Small intestine (tissue), 7 donors: ENCODE measurements around the gene SF3B5. TPM values are rescaled to one million over a fixed set of nuclear protein-coding genes. Genes with fewer than 3 reads are reported as not detected.
"Not testable (repeated sequence)": the region's sequence is repeated elsewhere in the genome, so short reads cannot be mapped to it uniquely, and the experiment has no call there.

Experiments
- DNase-seq, 2 donors: peaks; one replicate each; pipeline versions ENCODE4 v3.0.0 to v3.0.0-alpha.2; 2013
- FAIRE-seq: peaks from 2 replicates; lab custom pipeline; 2012; peaks lifted over from hg19 to GRCh38; lab: Jason Lieb, UNC
- H3K27ac ChIP-seq, 3 donors: one replicate each; pipeline ENCODE4 v1.5.1; 2013; ENCODE audit warnings: low read length in 2 of 3, mild to moderate bottlenecking in 2 of 3, control low read depth in 1 of 3, inconsistent platforms in 1 of 3, low read depth in 1 of 3, moderate library complexity in 1 of 3
- H3K27me3 ChIP-seq, 3 donors: one replicate each; pipeline ENCODE4 v1.6.1; 2013; ENCODE audit warnings: low read length in 3 of 3, inconsistent platforms in 1 of 3; ENCODE audit not compliant: control insufficient read depth in 3 of 3, insufficient read depth in 3 of 3
- H3K36me3 ChIP-seq, 3 donors: one replicate each; pipeline ENCODE4 v1.6.1; 2013; ENCODE audit warnings: low read length in 3 of 3, inconsistent platforms in 1 of 3, low read depth in 1 of 3, mild to moderate bottlenecking in 1 of 3, moderate library complexity in 1 of 3; ENCODE audit not compliant: control insufficient read depth in 3 of 3, insufficient read depth in 2 of 3
- H3K4me1 ChIP-seq, 3 donors: one replicate each; pipeline ENCODE4 v1.6.1; 2013; ENCODE audit warnings: low read length in 2 of 3, inconsistent platforms in 1 of 3, low read depth in 1 of 3, mild to moderate bottlenecking in 1 of 3, moderate library complexity in 1 of 3; ENCODE audit not compliant: control insufficient read depth in 3 of 3, insufficient read depth in 2 of 3
- H3K4me3 ChIP-seq, 3 donors: one replicate each; pipeline ENCODE4 v1.5.1; 2013; ENCODE audit warnings: low read length in 3 of 3, control low read depth in 1 of 3, inconsistent platforms in 1 of 3, low read depth in 1 of 3, mild to moderate bottlenecking in 1 of 3, moderate library complexity in 1 of 3
- H3K9me3 ChIP-seq, 2 donors: one replicate each; pipeline ENCODE4 v1.6.1; 2013; ENCODE audit warnings: low read depth in 1 of 2, low read length in 1 of 2; ENCODE audit not compliant: control insufficient read depth in 2 of 2, insufficient read depth in 1 of 2
- WGBS, 3 donors: extraction: QIAGEN DNeasy Blood & Tissue Kit; methylation state at CpG; one replicate each; pipeline ENCODE4 v1.1.7; 2013; 5-methylcytosine and 5-hydroxymethylcytosine counted together
- polyA plus RNA-seq, 4 donors: library from polyadenylated mRNA; stranded (reverse) in 3 of 4; unstranded in 1 of 4; fragments of 200-250 nt in 3 of 4; fragments of 120-200 nt in 1 of 4; gene quantifications; one replicate each; pipeline versions ENCODE4 v1.2.1 to v1.2.3, GENCODE V29; 2013
- donor health status: healthy with polysubstance abuse.
- donor health status: control.
- donor health status: control.
- donor health status: Bipolar disorder and iron deficiency.
- donor health status: healthy.

The SF3B5 gene
- polyA plus RNA-seq, 4 donors = 135 to 363 (median 246) TPM

DNA sequence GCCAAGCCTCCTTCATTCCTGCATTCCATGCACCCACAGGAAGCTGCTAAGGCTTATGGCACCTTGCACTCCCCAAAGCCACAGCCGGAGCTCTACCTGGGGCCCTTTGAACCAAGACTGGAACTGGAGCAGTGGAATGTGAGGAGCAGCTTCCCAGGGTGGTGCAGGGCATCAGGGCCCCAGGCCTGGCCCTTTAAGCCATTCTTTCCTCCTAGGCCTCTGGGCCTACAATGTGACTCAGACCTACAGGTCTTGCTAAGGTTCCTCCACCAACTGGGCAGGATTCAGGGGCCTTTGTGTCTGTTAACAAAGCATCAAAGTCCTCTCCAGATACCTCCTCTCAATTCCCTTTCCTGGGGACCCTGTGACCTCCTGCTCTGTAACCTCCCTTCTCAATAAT is 36.2 kb downstream of the SF3B5 start:
- Histone ChIP-seq H3K9me3 (peaks cover 0 to 3% of the 10 kb centered on the region in 2 donors), H3K27ac (no peak overlapping the region), H3K4me3 (no peak overlapping the region), H3K27me3 (peaks cover 0 to 12% (median 0%) of the 10 kb centered on the region in 3 donors), H3K36me3 (no peaks in the 10 kb centered on the region), H3K4me1 (peaks cover 0 to 12% (median 0%) of the 10 kb centered on the region in 3 donors)
- FAIRE-seq = no peak
- WGBS, 3 donors = 93 to 95% (median 94%) methylated on average over 1 of the region's 1 CpG
- no peak for DNase-seq

DNA sequence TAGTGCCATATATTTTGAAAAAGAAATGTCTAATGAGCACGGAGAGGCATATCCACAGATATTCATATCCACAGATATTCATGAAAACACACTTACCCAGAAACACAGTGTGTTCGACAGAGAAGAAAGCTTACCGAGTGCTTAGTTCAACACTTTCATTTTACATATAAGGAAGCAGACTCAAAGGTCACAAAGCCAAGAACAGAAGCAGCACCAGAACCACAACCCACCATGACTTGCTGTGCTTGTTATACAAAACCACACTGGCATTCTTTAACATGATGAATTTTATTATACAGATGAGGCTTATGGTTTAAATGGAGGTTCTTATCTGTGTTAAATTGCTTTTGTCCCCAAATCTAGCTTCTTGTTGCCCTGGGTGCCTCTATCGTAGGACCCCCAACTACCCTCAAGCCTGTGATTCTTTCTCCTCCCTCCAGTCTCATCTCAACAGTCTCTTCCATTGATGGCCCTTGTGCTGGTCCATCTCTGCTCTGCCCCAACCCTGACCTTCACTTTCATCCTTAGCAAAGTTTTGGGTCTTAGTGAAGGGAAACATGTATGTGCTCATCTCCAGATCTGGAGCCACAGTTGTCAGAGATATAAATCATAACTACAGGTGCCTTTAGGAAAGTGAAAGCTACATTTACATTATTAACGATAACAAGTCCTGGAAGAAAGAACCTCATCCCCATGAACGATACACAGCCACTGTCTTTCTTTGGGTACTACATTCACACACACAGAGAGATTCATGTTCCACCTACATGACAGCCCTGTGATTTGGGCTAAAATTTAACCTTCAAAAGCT is 40.0 kb downstream of the SF3B5 start:
- peak; percentile 21 to 71 for DNase-seq
- FAIRE-seq = no peak
- H3K27me3 ChIP-seq = no peaks in the 10 kb centered on the region
- peak overlapping the region in 2 of 3 donors; percentile 74 to 92 for H3K27ac ChIP-seq
- H3K4me3 ChIP-seq = no peak overlapping the region
- no peaks in the 10 kb centered on the region for H3K36me3 ChIP-seq
- 31 to 40% (median 34%) methylated on average over 6 of the region's 6 CpGs for WGBS, 3 donors
- H3K9me3 ChIP-seq = peaks cover 0 to 3% of the 10 kb centered on the region in 2 donors
- no peaks in the 10 kb centered on the region for H3K4me1 ChIP-seq

DNA sequence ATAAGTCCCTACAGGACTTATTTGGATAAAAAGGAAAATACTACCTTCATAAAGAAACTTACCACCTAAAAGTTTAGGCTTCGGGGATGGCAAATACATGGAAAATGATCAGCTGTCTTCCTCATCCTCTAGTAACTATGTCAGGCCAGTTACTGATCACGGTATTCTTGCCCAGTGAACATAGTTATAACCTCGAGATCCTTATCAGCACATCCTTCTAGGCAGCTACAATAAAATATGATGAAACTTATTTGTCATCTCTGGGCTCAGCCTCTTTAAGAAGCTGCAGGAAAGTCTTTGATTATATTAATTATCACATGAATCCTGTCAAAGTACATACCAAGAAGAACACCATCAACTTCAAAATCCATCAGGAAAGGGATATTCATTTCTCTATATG is 41.8 kb downstream of the SF3B5 start:
- no peaks in the 10 kb centered on the region for H3K4me1 ChIP-seq
- FAIRE-seq (no peak), DNase-seq (no peak)
- H3K27me3 ChIP-seq = no peaks in the 10 kb centered on the region
- peaks cover 0 to 7% of the 10 kb centered on the region in 2 donors for H3K9me3 ChIP-seq
- WGBS, 3 donors = 52 to 64% (median 57%) methylated on average over 3 of the region's 3 CpGs
- no peaks in the 10 kb centered on the region for H3K36me3 ChIP-seq
- H3K27ac ChIP-seq = no peak overlapping the region
- H3K4me3 ChIP-seq = no peak overlapping the region

DNA sequence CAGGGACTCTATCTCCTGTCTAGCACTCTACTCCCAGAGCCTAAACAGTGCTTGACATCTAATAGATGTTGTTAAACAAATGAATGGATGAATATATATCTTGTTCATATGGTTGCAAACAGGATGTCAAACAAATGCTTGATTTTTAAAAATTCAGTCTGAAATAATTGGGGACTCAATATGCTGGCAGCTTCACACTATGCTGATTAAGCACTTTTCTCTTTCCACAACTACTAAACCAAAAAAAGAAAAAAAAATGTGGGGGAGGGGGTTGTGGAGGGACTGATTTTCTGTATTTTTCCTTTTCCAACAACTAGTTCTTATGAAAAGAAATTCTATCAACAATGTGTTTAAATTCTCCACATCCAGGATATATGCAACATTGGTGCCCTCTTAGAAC is 42.9 kb downstream of the SF3B5 start:
- H3K27me3 ChIP-seq = no peaks in the 10 kb centered on the region
- no peak for FAIRE-seq
- no peak for DNase-seq

DNA sequence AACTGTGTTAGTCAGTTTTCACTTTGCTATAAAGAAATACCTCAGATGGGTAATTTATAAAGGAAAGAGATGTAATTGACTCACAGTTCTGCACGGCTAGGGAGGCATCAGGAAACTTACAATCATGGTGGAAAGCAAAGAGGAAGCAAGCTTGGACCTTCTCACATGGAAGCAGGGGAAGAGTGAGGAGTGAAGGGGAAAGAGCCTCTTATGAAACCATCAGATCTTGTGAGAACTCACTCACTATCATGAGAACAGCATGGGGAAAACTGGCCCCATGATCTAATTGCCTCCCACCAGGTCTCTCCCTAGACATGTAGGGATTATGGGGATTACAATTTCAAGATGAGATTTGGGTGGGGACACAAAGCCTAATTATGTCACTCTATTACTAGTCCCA is 46.0 kb downstream of the SF3B5 start:
- Histone ChIP-seq H3K4me3 (no peak overlapping the region), H3K4me1 (no peaks in the 10 kb centered on the region), H3K27me3 (no peaks in the 10 kb centered on the region), H3K9me3 (peaks cover 0 to 24% of the 10 kb centered on the region in 2 donors), H3K36me3 (no peaks in the 10 kb centered on the region), H3K27ac (no peak overlapping the region)
- FAIRE-seq (no peak), DNase-seq (no peak)
- WGBS, 3 donors = 78 to 95% (median 91%) methylated on average over 1 of the region's 1 CpG

More for the DNA sequence above, 42.9 kb downstream of the SF3B5 start:
- Histone ChIP-seq H3K4me3 (no peak overlapping the region), H3K4me1 (no peaks in the 10 kb centered on the region), H3K36me3 (no peaks in the 10 kb centered on the region), H3K9me3 (peaks cover 0 to 18% of the 10 kb centered on the region in 2 donors), H3K27ac (no peak overlapping the region)

DNA sequence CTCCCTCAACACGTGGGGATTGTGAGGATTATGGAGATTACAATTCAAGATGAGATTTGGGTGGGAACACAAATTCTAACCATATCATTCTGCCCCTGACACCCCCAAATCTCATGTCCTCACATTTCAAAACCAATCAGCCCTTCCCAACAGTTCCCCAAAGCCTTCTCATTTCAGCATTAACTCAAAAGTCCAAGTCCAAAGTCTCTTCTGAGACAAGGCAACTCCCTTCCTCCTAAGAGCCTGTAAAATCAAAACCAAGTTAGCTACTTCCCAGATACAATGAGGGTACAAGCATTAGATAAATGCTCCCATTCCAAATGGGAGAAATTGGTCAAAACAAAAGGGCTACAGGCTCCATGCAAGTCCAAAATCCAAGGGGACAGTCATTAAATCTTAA is 47.7 kb downstream of the SF3B5 start:
- WGBS, 3 donors = 61 to 84% (median 73%) methylated on average over 1 of the region's 1 CpG
- Histone ChIP-seq H3K27me3 (no peaks in the 10 kb centered on the region), H3K9me3 (peaks cover 0 to 24% of the 10 kb centered on the region in 2 donors), H3K36me3 (no peaks in the 10 kb centered on the region), H3K4me1 (no peaks in the 10 kb centered on the region), H3K4me3 (no peak overlapping the region), H3K27ac (no peak overlapping the region)
- FAIRE-seq = no peak
- DNase-seq = peak in 1 of 2 donors; percentile 51

DNA sequence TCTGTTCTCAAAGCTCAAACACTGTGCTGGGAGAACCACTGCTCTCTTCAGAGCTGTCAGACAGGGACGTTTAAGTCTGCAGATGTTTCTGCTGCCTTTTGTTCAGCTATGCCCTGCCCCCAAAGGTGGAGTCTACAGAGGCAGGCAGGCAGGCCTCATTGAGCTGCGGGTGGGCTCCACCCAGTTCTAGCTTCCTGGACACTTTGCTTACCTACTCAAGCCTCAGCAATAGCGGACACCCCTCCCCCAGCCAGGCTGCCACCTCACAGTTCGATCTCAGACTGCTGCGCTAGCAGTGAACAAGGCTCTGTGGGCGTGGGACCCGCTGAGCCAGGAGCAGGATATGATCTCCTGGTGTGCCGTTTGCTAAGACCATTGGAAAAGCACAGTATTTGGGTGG is 48.7 kb downstream of the SF3B5 start:
- peaks cover 0 to 24% of the 10 kb centered on the region in 2 donors for H3K9me3 ChIP-seq
- whole genome bisulfite sequencing, 3 donors = 78 to 92% (median 79%) methylated on average over 8 of the region's 8 CpGs
- H3K4me1 ChIP-seq, H3K27me3 ChIP-seq, FAIRE-seq, H3K27ac ChIP-seq, H3K36me3 ChIP-seq, H3K4me3 ChIP-seq, DNase-seq: not testable (repeated sequence)

DNA sequence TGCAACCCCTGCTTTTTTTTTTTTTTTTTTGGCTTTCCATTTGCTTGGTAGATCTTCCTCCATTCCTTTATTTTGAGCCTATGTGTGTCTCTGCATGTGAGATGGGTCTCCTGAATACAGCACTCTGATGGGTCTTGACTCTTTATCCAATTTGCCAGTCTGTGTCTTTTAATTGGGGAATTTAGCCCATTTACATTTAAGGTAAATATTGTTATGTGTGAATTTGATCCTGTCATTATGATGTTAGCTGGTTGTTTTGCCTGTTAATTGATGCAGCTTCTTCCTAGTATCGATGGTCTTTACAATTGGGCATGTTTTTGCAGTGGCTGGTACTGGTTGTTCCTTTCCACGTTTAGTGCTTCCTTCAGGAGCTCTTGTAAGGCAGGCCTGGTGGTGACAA is 50.4 kb downstream of the SF3B5 start:
- not testable (repeated sequence) for H3K4me3 ChIP-seq, DNase-seq, H3K4me1 ChIP-seq, H3K27ac ChIP-seq, H3K36me3 ChIP-seq, FAIRE-seq, H3K27me3 ChIP-seq
- WGBS, 3 donors = 85 to 92% (median 86%) methylated on average over 2 of the region's 2 CpGs
- H3K9me3 ChIP-seq = peaks cover 0 to 24% of the 10 kb centered on the region in 2 donors
